Liver (tissue), 3 donors: ENCODE measurements around the gene PHC3.

ENCODE experiments used
- EGR1 ChIP-seq, 2 donors: IDR thresholded peaks; 2 replicates each; pipeline ENCODE4 v1.6.1; 2016 to 2018; ENCODE audit warnings: antibody characterized with exemption in 2 of 2, low read depth in 2 of 2
- FOXA1 ChIP-seq: IDR thresholded peaks from 2 replicates; pipeline ENCODE4 v1.6.1; 2016; ENCODE audit warnings: antibody characterized with exemption
- GABPA ChIP-seq, 2 donors: IDR thresholded peaks in 1 of 2; conservative IDR thresholded peaks in 1 of 2; 2 replicates each; pipeline ENCODE4 v1.6.1; 2016; ENCODE audit warnings: antibody characterized with exemption in 2 of 2, mild to moderate bottlenecking in 1 of 2, moderate library complexity in 1 of 2
- TAF1 ChIP-seq: conservative IDR thresholded peaks from 2 replicates; pipeline ENCODE4 v1.6.1; 2016; ENCODE audit warnings: antibody characterized with exemption, mild to moderate bottlenecking
- YY1 ChIP-seq: IDR thresholded peaks from 2 replicates; pipeline ENCODE4 v1.6.1; 2016; ENCODE audit warnings: antibody characterized with exemption, mild to moderate bottlenecking
- TF ChIP-seq, protein P1 (sequence below): fragments of 150-350 bp; IDR thresholded peaks from 2 replicates; pipeline ENCODE4 v1.5.1; 2017; ENCODE audit warnings: improper control_type of control experiment, low read depth, low read length; ENCODE audit not compliant: missing input control
- TF ChIP-seq, protein P2 (sequence below): IDR thresholded peaks from 2 replicates; pipeline ENCODE4 v1.6.1; 2016; ENCODE audit warnings: antibody characterized with exemption
- TF ChIP-seq, protein P3 (sequence below): IDR thresholded peaks from 2 replicates; pipeline ENCODE4 v1.6.1; 2016; ENCODE audit warnings: antibody characterized with exemption
- TF ChIP-seq, protein P4 (sequence below): IDR thresholded peaks from 2 replicates; pipeline ENCODE4 v1.6.1; 2016; ENCODE audit warnings: antibody characterized with exemption, mild to moderate bottlenecking
- donor health status: healthy.
- donor health status: healthy.

DNA sequence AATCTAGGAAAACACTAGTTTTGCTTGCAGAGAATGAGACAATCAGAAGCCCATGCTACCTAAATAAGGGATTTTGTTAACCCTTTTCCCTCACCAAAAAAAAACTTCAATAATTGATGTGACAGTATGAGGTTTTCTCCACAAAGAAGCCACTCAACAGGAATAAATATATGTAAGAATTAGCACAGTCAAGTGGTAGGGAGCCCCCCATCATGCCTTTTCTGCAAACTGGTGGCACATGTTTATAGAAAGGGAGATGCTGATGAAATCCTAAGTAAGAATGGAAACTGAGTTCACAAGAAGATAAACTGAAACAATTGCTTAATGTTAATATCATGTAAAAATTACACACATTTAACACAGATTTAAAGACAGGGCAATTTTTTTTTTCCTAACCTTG lies 51.0 kb downstream of the PHC3 start:
- TF ChIP-seq, protein P1, sequence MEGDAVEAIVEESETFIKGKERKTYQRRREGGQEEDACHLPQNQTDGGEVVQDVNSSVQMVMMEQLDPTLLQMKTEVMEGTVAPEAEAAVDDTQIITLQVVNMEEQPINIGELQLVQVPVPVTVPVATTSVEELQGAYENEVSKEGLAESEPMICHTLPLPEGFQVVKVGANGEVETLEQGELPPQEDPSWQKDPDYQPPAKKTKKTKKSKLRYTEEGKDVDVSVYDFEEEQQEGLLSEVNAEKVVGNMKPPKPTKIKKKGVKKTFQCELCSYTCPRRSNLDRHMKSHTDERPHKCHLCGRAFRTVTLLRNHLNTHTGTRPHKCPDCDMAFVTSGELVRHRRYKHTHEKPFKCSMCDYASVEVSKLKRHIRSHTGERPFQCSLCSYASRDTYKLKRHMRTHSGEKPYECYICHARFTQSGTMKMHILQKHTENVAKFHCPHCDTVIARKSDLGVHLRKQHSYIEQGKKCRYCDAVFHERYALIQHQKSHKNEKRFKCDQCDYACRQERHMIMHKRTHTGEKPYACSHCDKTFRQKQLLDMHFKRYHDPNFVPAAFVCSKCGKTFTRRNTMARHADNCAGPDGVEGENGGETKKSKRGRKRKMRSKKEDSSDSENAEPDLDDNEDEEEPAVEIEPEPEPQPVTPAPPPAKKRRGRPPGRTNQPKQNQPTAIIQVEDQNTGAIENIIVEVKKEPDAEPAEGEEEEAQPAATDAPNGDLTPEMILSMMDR, result no peak
- TF ChIP-seq, protein P2, sequence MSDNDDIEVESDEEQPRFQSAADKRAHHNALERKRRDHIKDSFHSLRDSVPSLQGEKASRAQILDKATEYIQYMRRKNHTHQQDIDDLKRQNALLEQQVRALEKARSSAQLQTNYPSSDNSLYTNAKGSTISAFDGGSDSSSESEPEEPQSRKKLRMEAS, result no peak
- TF ChIP-seq, protein P3, sequence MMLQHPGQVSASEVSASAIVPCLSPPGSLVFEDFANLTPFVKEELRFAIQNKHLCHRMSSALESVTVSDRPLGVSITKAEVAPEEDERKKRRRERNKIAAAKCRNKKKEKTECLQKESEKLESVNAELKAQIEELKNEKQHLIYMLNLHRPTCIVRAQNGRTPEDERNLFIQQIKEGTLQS, result no peak
- TF ChIP-seq TAF1, result no peak
- no peak for TF ChIP-seq GABPA (IDR thresholded peaks at IDR 0.05 in 1 of 2, conservative IDR thresholded peaks at IDR 0.05 in 1 of 2)
- TF ChIP-seq, protein P4, sequence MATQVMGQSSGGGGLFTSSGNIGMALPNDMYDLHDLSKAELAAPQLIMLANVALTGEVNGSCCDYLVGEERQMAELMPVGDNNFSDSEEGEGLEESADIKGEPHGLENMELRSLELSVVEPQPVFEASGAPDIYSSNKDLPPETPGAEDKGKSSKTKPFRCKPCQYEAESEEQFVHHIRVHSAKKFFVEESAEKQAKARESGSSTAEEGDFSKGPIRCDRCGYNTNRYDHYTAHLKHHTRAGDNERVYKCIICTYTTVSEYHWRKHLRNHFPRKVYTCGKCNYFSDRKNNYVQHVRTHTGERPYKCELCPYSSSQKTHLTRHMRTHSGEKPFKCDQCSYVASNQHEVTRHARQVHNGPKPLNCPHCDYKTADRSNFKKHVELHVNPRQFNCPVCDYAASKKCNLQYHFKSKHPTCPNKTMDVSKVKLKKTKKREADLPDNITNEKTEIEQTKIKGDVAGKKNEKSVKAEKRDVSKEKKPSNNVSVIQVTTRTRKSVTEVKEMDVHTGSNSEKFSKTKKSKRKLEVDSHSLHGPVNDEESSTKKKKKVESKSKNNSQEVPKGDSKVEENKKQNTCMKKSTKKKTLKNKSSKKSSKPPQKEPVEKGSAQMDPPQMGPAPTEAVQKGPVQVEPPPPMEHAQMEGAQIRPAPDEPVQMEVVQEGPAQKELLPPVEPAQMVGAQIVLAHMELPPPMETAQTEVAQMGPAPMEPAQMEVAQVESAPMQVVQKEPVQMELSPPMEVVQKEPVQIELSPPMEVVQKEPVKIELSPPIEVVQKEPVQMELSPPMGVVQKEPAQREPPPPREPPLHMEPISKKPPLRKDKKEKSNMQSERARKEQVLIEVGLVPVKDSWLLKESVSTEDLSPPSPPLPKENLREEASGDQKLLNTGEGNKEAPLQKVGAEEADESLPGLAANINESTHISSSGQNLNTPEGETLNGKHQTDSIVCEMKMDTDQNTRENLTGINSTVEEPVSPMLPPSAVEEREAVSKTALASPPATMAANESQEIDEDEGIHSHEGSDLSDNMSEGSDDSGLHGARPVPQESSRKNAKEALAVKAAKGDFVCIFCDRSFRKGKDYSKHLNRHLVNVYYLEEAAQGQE, result no peak
- no peak for TF ChIP-seq EGR1 (IDR thresholded peaks at IDR 0.05; ENCODE audit: low read depth in 2 of 2)
- no peak for TF ChIP-seq FOXA1
- TF ChIP-seq YY1, result no peak
